Astrocyte of the cerebellum (primary cell): ENCODE data around the gene AMZ1.

Source experiments
- DNase-seq: peaks from one replicate; pipeline ENCODE4 v3.0.0-alpha.2; 2011; ENCODE audit warnings: low read depth
- H3K4me3 ChIP-seq: 2 replicates; pipeline ENCODE4 v1.5.1; 2011; ENCODE audit warnings: mild to moderate bottlenecking, low read depth, low read length, moderate library complexity
- in situ Hi-C: cut with HindIII; loops from 2 replicates; pipeline ENCODE4 v1.10.0; 2017; ENCODE audit warnings: low sequenced_read_pairs
- TF ChIP-seq, protein P1 (sequence below): IDR thresholded peaks from 2 replicates; pipeline ENCODE4 v1.5.1; 2012; ENCODE audit warnings: low read length, low read depth, moderate library complexity, mild to moderate bottlenecking; ENCODE audit errors: missing control alignments

The AMZ1 gene

DNA sequence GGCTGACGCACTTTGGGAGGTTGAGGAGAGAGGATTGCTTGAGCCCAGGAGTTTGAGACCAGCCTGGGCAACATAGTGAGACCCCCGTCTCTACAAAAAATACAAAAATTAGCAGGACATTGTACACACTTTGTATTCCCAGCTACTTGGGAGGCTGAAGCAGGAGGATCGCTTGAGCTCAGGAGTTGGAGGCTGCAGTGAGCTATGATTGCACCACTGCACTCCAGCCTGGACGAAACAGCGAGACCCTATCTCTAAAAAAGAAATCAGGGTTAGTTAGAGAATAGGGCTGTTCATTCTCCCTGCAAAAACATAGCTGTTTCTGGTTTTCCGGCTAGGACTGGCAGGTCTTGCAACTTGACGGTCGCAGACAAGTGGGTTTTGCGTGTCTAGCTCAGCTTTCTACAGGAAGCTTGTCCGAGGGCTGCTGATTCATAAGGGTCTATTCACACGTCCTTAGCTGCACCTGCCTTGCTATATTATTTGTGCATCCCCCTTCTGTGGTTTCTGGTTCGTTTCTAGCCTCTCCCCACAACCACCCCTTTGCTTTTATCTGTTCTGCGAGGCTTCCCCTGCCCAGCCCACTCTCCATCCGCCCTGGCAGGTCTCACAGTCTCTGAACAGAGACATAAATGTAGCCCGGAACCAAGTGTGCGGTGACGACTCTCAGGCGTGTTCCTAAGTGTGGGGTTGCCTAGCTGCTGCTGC, 10.7 kb downstream of the AMZ1 start:
- no peak for DNase-seq
- in situ Hi-C loops, result no loop called here
- TF ChIP-seq, protein P1, sequence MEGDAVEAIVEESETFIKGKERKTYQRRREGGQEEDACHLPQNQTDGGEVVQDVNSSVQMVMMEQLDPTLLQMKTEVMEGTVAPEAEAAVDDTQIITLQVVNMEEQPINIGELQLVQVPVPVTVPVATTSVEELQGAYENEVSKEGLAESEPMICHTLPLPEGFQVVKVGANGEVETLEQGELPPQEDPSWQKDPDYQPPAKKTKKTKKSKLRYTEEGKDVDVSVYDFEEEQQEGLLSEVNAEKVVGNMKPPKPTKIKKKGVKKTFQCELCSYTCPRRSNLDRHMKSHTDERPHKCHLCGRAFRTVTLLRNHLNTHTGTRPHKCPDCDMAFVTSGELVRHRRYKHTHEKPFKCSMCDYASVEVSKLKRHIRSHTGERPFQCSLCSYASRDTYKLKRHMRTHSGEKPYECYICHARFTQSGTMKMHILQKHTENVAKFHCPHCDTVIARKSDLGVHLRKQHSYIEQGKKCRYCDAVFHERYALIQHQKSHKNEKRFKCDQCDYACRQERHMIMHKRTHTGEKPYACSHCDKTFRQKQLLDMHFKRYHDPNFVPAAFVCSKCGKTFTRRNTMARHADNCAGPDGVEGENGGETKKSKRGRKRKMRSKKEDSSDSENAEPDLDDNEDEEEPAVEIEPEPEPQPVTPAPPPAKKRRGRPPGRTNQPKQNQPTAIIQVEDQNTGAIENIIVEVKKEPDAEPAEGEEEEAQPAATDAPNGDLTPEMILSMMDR, result no peak
- no peak overlapping the region for H3K4me3 ChIP-seq

DNA sequence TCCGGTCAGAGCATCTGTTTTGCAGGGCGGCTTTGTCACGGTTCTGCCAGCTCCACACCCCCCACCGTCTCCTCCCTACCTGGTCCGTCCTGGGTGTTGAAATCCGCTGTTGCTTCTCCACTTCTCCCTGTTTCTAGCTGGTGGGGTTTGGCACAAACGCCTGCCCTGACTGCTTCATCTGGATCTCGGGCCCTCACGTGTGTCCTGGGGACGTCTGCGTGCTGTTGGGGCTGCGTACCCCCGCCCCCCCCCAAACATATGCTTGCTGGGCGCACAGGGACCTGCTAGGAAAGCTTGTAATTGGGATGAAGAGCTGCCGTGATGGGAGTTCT, 11.3 kb downstream of the AMZ1 start:
- TF ChIP-seq, protein P1, result no peak
- no peak overlapping the region for H3K4me3 ChIP-seq
- DNase-seq, result no peak
- in situ Hi-C loops, result no loop called here

DNA sequence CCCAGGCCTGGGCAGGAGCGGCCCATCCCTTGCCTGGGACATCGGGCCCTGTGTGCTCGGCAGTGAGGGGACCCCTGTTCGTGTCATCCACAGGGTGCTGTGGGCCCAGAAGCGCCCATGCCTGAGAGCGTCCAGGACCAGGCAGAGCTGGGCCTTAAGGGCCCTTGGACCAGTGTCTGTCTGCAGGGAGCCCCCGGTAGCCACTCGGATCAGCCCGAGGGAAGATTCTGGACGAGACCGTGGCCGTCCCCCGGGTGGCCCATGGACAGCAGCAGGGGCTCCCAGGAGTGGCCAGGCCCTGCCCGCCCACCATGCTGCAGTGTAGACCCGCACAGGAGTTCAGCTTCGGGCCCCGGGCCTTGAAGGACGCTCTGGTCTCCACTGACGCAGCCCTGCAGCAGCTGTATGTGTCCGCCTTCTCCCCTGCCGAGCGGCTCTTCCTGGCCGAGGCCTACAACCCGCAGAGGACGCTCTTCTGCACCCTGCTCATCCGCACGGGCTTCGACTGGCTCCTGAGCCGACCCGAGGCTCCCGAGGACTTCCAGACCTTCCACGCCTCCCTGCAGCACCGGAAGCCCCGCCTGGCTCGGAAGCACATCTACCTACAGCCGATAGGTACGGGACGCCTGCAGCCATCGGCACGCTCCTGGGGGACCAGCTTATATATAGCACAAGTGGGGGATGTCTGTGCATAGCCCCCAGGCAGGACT, 12.3 kb downstream of the AMZ1 start:
- TF ChIP-seq, protein P1, result no peak
- in situ Hi-C loops, result no loop called here
- DNase-seq, result no peak
- H3K4me3 ChIP-seq, result no peak overlapping the region

DNA sequence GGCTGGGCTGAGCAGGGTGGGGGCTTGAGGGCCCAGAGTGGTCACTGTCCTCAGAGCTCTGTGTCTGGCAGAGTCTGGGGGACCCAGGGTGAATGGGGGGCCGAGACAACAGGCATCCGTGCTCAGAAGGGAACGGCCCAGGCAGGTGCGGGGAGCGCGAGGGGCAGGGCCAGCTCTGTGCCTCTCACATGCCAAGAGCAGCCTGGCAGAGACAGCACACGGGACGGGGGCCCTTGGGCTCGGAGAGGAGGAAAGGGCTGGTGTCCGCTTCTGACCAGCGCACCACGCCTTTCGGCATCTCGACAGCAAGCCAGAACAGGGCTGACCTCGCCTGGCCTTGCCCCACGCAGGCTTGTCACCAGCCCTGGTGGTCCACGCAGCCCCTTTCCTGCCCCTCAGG, 13.4 kb downstream of the AMZ1 start:
- no peak overlapping the region for H3K4me3 ChIP-seq
- in situ Hi-C loops, result no loop called here
- DNase-seq, result no peak
- TF ChIP-seq, protein P1, result no peak

DNA sequence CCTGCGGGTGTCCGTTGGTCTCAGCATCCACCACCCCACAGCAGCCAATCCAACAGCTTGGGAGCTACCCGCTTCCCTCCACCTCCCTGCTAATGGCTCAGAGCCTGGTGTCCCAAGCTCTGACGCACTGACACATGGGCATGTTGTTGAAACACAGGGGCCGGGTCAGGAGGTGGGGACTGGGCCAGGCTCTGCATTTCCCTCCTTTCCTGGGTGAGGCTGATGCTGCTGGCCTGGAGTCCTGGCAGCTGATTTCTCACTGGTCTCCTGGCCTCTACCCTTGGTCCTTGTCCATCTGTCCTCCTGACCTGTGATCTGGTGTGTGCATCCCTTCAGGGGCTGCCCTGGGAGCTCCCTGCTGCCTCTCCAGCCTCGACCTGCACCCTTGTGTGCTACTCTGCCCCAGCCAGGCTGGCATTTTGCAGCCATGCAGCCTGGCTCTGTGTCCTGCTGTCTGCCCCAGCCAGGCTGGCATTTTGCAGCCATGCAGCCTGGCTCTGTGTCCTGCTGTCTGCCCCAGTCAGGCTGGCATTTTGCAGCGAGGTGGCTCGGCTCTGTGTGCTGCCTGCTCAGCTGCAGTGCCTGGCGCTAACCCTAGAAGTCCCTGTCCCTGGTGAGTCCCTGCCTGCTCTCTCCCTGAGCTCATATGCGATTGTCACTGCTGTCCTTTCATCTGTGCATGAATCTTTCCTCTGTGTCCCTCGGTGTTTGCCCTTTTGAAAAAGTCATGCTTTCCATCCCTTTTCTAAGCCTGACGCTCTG, 14.0 kb downstream of the AMZ1 start:
- H3K4me3 ChIP-seq, result no peak overlapping the region
- TF ChIP-seq, protein P1, result no peak
- DNase-seq, result no peak
- in situ Hi-C loops, result no loop called here

DNA sequence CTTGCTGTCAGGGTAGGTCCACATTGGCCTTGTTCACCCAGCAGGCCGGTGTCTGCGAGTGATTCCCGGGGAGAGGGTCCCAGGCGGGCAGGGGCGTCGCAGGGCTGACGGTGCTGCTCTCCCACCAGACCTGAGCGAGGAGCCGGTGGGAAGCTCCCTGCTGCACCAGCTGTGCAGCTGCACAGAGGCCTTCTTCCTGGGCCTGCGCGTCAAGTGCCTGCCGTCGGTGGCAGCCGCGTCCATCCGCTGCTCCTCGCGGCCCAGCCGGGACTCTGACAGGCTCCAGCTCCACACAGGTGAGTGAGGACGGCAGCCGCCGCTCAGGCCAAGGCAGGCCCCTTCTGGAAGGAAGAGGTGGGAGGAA, 14.6 kb downstream of the AMZ1 start:
- no peak overlapping the region for H3K4me3 ChIP-seq
- TF ChIP-seq, protein P1, result no peak
- in situ Hi-C loops, result no loop called here
- DNase-seq, result no peak
